Uterus (tissue), 2 donors: ENCODE results near the gene ERCC6L2.

Experiments
- POLR2A ChIP-seq, 2 donors: fragments of 450-650 bp; IDR thresholded peaks; one replicate each; pipeline ENCODE4 v1.6.1; 2016; ENCODE audit warnings: antibody characterized with exemption in 2 of 2, mild to moderate bottlenecking in 1 of 2, moderate library complexity in 1 of 2
- TF ChIP-seq, protein P1 (sequence below), 4 experiments: fragments of 200-600 bp in 2 of 4; fragments of 450-650 bp in 2 of 4; sonication (generic) in 2 of 4; IDR thresholded peaks; one replicate each; pipeline ENCODE4 v1.5.1; 2016 to 2019; ENCODE audit warnings: antibody characterized with exemption in 4 of 4, mild to moderate bottlenecking in 2 of 4, moderate library complexity in 1 of 4

DNA sequence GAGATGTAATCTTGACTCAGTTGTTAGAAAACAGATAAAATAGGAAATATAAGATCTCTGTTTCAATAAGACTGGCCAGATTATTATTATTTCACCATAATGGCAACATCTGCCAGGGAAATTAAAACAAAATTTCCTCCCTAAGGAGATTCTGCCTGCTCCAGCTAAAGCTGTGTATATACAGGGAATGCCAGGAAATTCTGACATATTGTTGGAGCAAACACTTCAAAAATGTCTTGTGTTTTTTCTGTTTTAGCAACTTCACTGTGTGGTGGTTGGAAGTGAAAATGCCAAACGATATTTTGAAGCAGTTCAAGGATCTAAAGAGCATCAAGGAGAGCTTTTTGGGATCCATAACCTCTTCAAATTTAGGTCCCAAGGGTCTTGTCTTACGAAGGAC is 90.8 kb downstream of the ERCC6L2 start:
- TF ChIP-seq, protein P1, sequence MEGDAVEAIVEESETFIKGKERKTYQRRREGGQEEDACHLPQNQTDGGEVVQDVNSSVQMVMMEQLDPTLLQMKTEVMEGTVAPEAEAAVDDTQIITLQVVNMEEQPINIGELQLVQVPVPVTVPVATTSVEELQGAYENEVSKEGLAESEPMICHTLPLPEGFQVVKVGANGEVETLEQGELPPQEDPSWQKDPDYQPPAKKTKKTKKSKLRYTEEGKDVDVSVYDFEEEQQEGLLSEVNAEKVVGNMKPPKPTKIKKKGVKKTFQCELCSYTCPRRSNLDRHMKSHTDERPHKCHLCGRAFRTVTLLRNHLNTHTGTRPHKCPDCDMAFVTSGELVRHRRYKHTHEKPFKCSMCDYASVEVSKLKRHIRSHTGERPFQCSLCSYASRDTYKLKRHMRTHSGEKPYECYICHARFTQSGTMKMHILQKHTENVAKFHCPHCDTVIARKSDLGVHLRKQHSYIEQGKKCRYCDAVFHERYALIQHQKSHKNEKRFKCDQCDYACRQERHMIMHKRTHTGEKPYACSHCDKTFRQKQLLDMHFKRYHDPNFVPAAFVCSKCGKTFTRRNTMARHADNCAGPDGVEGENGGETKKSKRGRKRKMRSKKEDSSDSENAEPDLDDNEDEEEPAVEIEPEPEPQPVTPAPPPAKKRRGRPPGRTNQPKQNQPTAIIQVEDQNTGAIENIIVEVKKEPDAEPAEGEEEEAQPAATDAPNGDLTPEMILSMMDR (IDR thresholded peaks at IDR 0.05) = no peak
- no peak for TF ChIP-seq POLR2A (IDR thresholded peaks at IDR 0.05)
